Measurements from ENCODE around the gene PPT1.

Gene PPT1

DNA sequence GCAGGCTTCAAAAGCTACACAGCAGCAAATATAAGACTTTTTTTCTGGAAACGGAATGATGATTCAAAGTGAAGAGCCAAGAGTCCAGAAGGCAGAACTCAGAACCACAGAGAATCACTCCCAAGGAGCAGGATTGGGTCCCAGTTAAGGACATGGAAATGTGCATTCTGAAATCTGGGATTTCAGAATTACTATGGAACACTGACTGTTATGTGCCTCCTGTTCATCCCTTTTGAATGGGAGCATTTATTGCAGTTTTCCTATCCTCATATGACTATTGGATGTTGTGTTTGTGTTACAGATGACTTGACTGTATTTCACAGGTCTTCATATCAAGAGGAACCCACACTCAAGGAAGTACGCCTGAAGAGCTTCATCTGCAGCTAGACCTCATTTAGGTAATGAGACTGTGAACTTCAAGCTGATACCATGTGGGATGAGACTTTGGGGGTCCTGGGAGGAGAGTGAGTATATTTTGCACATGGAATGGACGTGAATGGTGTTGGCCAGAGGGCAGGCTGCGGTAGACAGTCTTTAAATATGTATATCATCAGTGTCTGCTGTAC lies 73.6 kb downstream of the PPT1 start:
- DNase-seq, result no peak

Measured in activated CD4-positive, alpha-beta T cell treated with anti-CD3 and anti-CD28 coated beads, Interleukin-2, amount 50 U/mL, for 4 hours (primary cell).